ENCODE results near the gene NUCKS1. TPM values are rescaled to one million over a fixed set of nuclear protein-coding genes. Genes with fewer than 3 reads are reported as not detected.
A peak's percentile ranks its signal among the peaks of the same experiment; 100 is the strongest.

The NUCKS1 gene
- total and polyA plus RNA-seq, 2 of the 8 experiments (the other 6 are each of a cell fraction or from before 2014, with no cell fraction given): 126 to 461 TPM

DNA sequence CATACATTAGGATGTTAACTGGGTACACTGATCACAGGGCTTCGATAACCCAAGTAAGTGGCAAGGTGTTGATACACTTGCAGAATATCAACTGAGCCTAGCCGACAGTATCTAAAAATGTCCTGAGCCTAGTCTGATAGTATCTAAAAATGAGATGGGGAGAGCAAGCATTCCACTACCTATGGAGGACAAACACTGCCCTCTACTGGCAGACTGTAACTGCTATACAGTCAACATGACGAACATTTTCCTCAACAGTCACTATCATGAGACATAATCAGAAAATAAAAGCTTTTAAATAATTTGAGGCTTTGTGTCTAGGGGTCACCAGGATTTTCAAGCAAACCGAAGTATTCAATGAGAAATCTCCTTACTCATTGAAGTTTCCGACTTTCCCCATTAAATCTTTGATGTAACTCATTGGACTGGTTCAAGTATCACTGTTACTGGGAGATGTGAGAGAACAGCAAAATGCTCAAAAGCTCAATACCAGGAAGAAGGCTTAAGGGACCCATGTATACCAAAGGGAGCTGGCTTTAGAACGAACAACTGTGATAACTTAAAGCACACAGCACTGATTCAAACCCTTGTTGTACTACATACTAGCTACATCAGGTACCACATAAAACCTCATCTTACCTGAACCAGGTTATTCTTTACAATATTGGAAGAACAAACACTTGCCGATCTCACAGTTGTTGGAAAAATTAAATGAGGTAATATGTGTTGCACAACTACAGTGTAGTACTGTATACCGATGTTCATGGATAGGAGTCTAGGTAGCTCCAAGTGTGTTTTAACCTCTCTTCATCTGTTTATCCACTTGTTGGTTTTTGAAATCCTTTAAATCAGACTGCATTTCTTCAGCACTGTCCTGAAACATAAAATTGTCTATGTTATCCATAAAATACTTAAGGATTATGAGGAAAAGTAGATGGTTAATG is 38.6 kb downstream of the NUCKS1 start:
- Histone ChIP-seq H2AFZ (ENCODE audit: low read length) (no peak overlapping the region), H2BK5ac (ENCODE audit: low read depth, low read length) (no peak overlapping the region), H3K36me3 (ENCODE audit: control insufficient read depth in 2 of 4, insufficient read depth in 4 of 4, low read length in 3 of 4) (peaks cover 0 to 17% (median 10%) of the 10 kb centered on the region in 4 experiments; a peak in 7 of 8 replicates), H3K79me1 (ENCODE audit: low read depth, low read length) (no peaks in the 10 kb centered on the region), H3K14ac (ENCODE audit: insufficient read length) (no peak overlapping the region), H4K8ac (ENCODE audit: extremely low read depth, insufficient read depth, low read length) (no peak overlapping the region), H3K23me2 (ENCODE audit: low read depth, low read length) (peaks cover 2% of the 10 kb centered on the region; the same call in 1 of the 2 replicates), H4K20me1 (replicated peaks in 1 of 2; ENCODE audit: control insufficient read depth in 1 of 2, insufficient read depth in 2 of 2, low read length in 2 of 2) (peaks cover 2 to 4% of the 10 kb centered on the region in 2 experiments), H2BK12ac (ENCODE audit: low read depth, low read length) (no peak overlapping the region), H4K5ac (ENCODE audit: insufficient read length, low read depth, low read length) (no peak overlapping the region), H4K91ac (replicated peaks; ENCODE audit: insufficient read length, low read length) (no peak overlapping the region), H3K9ac (replicated peaks in 1 of 4; ENCODE audit: extremely low read depth in 1 of 4, low read depth in 3 of 4, low read length in 3 of 4) (no peak overlapping the region), H2AK5ac (ENCODE audit: low read depth, low read length) (no peak overlapping the region), H3K9me3 (ENCODE audit: insufficient read depth in 2 of 2, low read depth in 1 of 2, low read length in 1 of 2) (no peaks in the 10 kb centered on the region), H3K4me3 (ENCODE audit: extremely low read depth in 1 of 4, insufficient read depth in 2 of 4, low read depth in 3 of 4, low read length in 4 of 4) (no peak overlapping the region), H2BK15ac (ENCODE audit: low read length) (no peak overlapping the region), H3K79me2 (ENCODE audit: control insufficient read depth in 1 of 2, insufficient read depth in 2 of 2, low read length in 2 of 2) (no peaks in the 10 kb centered on the region), H2BK20ac (ENCODE audit: low read length) (no peak overlapping the region), H3K56ac (replicated peaks; ENCODE audit: insufficient read length, low read depth, low read length) (no peak overlapping the region), H3K4ac (replicated peaks; ENCODE audit: insufficient read length, low read depth, low read length) (no peak overlapping the region), H3K27me3 (replicated peaks in 1 of 4; ENCODE audit: control insufficient read depth in 3 of 4, extremely low read depth in 1 of 4, insufficient read depth in 3 of 4, low read length in 3 of 4) (no peaks in the 10 kb centered on the region), H3K18ac (ENCODE audit: extremely low read depth, low read length) (no peak overlapping the region), H3K4me1 (replicated peaks in 1 of 4; ENCODE audit: control insufficient read depth in 3 of 4, insufficient read depth in 4 of 4, low read length in 3 of 4) (peaks cover 0 to 3% (median 1%) of the 10 kb centered on the region in 4 experiments; a peak in 2 of 7 replicates), H3K4me2 (ENCODE audit: insufficient read depth in 1 of 2, low read depth in 2 of 2, low read length in 2 of 2) (no peak overlapping the region), H3K23ac (ENCODE audit: insufficient read length) (no peak overlapping the region), H3K27ac (ENCODE audit: low read depth, low read length) (peak overlapping the region; percentile 12; the same call in 1 of the 2 replicates), H2BK120ac (replicated peaks; ENCODE audit: low read depth, low read length) (no peak overlapping the region)
- POLR2A ChIA-PET (ENCODE audit: partially characterized antibody): interaction anchor here (0.7 to 17.3 kb wide), 19 partner anchors 14 to 121 kb away, joined by 3 to 241 read pairs (median 4); partner anchors contain the start of genes ELK4 and SLC45A3
- DNase-seq (ENCODE audit: low read depth in 1 of 2, low spot score in 2 of 2) (no peak), FAIRE-seq (no peak)
- 61% methylated on average over 8 of the region's 8 CpGs; no CpG with 5 or more reads in 1 of the 2 experiments for WGBS, 2 experiments (ENCODE audit: extremely low coverage in 1 of 2, insufficient coverage in 1 of 2, insufficient read length in 1 of 2, insufficient replicate concordance in 2 of 2, low coverage in 1 of 2, low lambda C conversion rate in 2 of 2, missing lambda C conversion rate in 1 of 2)
- CTCF ChIA-PET (ENCODE audit: partially characterized antibody): interaction anchor here (0.6 to 16.4 kb wide), 34 partner anchors 9 to 866 kb away, joined by 3 to 856 read pairs (median 4); partner anchors contain the start of genes PM20D1 and SLC45A3
- TF ChIP-seq, protein P1, sequence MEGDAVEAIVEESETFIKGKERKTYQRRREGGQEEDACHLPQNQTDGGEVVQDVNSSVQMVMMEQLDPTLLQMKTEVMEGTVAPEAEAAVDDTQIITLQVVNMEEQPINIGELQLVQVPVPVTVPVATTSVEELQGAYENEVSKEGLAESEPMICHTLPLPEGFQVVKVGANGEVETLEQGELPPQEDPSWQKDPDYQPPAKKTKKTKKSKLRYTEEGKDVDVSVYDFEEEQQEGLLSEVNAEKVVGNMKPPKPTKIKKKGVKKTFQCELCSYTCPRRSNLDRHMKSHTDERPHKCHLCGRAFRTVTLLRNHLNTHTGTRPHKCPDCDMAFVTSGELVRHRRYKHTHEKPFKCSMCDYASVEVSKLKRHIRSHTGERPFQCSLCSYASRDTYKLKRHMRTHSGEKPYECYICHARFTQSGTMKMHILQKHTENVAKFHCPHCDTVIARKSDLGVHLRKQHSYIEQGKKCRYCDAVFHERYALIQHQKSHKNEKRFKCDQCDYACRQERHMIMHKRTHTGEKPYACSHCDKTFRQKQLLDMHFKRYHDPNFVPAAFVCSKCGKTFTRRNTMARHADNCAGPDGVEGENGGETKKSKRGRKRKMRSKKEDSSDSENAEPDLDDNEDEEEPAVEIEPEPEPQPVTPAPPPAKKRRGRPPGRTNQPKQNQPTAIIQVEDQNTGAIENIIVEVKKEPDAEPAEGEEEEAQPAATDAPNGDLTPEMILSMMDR (IDR thresholded peaks at IDR 0.05; ENCODE audit: control extremely low read depth in 1 of 3, insufficient read depth in 1 of 3, low read depth in 1 of 3, low read length in 3 of 3): peak in 2 of 3 experiments; percentile 85 to 86; a peak in 3 of 4 replicates
- no peak for TF ChIP-seq CEBPB (IDR thresholded peaks at IDR 0.05; ENCODE audit: low read depth, low read length)
- TF ChIP-seq TEAD4 (IDR thresholded peaks at IDR 0.05; ENCODE audit: low read depth, low read length): peak; percentile 62; the same call in 1 of the 2 replicates
- no peak for TF ChIP-seq FOSL1 (IDR thresholded peaks at IDR 0.05; ENCODE audit: insufficient read depth, low read depth, low read length)
- no peak for TF ChIP-seq MAFK (IDR thresholded peaks at IDR 0.05; ENCODE audit: low read depth, low read length)
- no peak for TF ChIP-seq RNF2 (IDR thresholded peaks at IDR 0.05; ENCODE audit: borderline replicate concordance, low read depth, low read length, missing control alignments, poor library complexity, severe bottlenecking)
- peak; percentile 56; the same call in 1 of the 2 replicates for TF ChIP-seq JUND (IDR thresholded peaks at IDR 0.05; ENCODE audit: low read length)
- no peak for TF ChIP-seq JUN (IDR thresholded peaks at IDR 0.05; ENCODE audit: low read depth, low read length)

Measured in H1 (cell line).